Measurements from ENCODE around the gene MAN1A1. TPM values are rescaled to one million over a fixed set of nuclear protein-coding genes. Genes with fewer than 3 reads are reported as not detected.

The MAN1A1 gene
- total RNA-seq, 2 donors from 2014 or later: 98.6 to 115 TPM

DNA sequence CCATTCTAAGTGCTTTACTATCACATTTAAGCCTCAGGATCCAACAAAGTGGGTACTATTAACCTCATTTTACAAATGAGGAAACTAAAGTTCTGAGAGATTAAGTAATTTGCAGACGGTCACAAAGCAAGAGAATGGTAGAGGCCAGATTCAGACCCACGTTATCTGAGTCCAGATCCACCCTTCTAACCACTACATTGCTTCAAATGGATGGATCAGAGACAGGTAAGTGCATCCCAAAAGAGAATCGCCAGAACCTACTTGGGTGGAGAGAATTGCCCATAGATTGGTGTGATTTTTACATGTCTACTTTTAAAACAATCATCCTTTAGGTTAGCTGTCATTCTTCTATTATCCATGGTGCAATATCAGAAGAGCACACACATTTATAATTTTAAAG is 7.1 kb downstream of the MAN1A1 start:
- TF ChIP-seq, protein P1, sequence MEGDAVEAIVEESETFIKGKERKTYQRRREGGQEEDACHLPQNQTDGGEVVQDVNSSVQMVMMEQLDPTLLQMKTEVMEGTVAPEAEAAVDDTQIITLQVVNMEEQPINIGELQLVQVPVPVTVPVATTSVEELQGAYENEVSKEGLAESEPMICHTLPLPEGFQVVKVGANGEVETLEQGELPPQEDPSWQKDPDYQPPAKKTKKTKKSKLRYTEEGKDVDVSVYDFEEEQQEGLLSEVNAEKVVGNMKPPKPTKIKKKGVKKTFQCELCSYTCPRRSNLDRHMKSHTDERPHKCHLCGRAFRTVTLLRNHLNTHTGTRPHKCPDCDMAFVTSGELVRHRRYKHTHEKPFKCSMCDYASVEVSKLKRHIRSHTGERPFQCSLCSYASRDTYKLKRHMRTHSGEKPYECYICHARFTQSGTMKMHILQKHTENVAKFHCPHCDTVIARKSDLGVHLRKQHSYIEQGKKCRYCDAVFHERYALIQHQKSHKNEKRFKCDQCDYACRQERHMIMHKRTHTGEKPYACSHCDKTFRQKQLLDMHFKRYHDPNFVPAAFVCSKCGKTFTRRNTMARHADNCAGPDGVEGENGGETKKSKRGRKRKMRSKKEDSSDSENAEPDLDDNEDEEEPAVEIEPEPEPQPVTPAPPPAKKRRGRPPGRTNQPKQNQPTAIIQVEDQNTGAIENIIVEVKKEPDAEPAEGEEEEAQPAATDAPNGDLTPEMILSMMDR (IDR thresholded peaks at IDR 0.05): no peak
- DNase-seq (ENCODE audit: low spot score): no peak
- Histone ChIP-seq H3K27me3 (replicated peaks; ENCODE audit: insufficient read depth) (no peaks in the 10 kb centered on the region), H3K36me3 (no peaks in the 10 kb centered on the region), H3K4me1 (ENCODE audit: control insufficient read depth in 1 of 2, low read depth in 2 of 2) (peaks cover 21 to 60% of the 10 kb centered on the region in 2 donors), H3K4me3 (no peak overlapping the region), H3K27ac (no peak overlapping the region), H3K9me3 (no peaks in the 10 kb centered on the region)
- ATAC-seq (ENCODE audit: insufficient number of reproducible peaks, low FRiP score, low read depth): no peak

DNA sequence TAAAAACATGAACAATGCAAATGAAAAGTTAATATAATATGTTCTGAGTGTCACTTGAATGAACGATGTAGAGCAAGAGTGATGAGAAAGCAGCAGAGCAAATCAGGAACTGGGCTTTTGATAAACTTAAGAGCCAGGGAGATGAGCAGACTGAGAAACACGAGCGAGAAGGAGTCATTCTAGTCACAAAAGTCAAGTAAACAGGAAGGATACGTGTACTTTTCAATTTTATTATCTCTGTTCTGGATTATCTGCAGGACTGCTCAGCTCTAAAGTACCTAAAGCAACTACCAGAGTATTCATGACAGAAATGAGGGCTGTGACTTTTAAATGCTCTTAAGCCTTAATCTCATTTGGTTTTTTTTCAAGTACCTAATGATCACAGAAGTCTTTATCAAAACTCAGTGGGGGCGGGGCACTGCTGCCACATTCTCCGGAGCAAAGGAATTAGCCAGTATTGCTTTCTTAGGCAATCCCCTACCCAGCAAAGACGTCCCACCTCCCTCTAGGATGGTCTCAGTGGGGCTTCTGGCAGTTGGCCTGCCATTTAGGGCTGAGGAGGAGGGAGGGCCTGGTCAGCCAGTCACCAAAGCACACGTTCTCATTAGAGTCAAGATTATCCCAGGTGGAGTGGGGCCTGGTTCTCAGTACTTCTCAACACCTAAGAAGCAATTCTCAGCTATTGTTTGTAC is 8.6 kb downstream of the MAN1A1 start:
- Histone ChIP-seq H3K36me3 (no peaks in the 10 kb centered on the region), H3K27me3 (replicated peaks; ENCODE audit: insufficient read depth) (no peaks in the 10 kb centered on the region), H3K4me3 (no peak overlapping the region), H3K4me1 (ENCODE audit: control insufficient read depth in 1 of 2, low read depth in 2 of 2) (peaks cover 14 to 50% of the 10 kb centered on the region in 2 donors), H3K27ac (no peak overlapping the region), H3K9me3 (no peaks in the 10 kb centered on the region)
- DNase-seq (ENCODE audit: low spot score) (no peak), ATAC-seq (ENCODE audit: insufficient number of reproducible peaks, low FRiP score, low read depth) (no peak)
- TF ChIP-seq, protein P1 (IDR thresholded peaks at IDR 0.05): no peak

DNA sequence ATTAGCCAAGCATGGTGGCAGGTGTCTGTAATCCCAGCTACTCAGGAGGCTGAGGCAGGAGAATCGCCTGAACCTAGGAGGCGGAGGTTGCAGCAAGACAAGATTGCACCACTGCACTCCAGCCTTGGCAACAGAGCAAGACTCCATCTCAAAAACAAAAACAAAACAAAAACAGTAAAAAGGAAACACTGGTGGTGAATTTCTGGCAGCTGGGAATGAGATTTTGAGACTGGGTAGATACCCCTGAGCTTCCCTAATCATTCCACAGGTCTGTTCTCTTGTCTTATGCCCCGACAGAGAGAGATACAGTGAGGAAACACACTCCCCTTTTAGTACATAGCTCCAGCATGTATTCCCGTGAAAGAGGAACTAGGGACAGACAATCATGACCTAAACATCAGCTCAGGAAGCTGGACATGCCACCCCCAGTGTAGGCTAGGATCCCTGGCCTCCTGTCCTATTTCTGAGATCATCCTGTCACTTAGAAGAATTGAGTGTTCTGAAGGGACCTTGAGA is 9.6 kb downstream of the MAN1A1 start:
- Histone ChIP-seq H3K4me3 (no peak overlapping the region), H3K27me3 (replicated peaks; ENCODE audit: insufficient read depth) (no peaks in the 10 kb centered on the region), H3K4me1 (ENCODE audit: control insufficient read depth in 1 of 2, low read depth in 2 of 2) (peaks cover 10 to 45% of the 10 kb centered on the region in 2 donors), H3K27ac (no peak overlapping the region), H3K9me3 (no peaks in the 10 kb centered on the region), H3K36me3 (no peaks in the 10 kb centered on the region)
- ATAC-seq (ENCODE audit: insufficient number of reproducible peaks, low FRiP score, low read depth) (no peak), DNase-seq (ENCODE audit: low spot score) (no peak)
- TF ChIP-seq, protein P1 (IDR thresholded peaks at IDR 0.05): no peak

DNA sequence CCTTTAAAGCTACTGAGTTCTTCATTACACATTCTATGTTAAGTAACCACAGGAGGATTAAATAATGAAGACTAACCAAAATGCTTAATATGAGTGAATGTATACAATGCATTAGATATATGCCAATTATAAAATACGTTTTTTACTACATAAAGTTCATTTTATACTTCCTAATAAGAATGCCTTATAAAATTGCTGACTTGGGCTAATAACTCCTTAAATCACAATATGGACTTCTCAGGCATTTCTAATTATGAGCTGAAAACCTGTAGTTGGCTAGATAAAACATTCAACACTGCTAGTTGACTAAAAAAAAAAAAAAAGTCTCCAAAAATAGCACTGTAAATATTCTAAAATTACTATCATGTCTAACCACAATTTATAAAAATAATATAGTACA is 11.8 kb downstream of the MAN1A1 start:
- TF ChIP-seq, protein P1 (IDR thresholded peaks at IDR 0.05): no peak
- Histone ChIP-seq H3K4me1 (ENCODE audit: control insufficient read depth in 1 of 2, low read depth in 2 of 2) (peaks cover 8 to 40% of the 10 kb centered on the region in 2 donors), H3K9me3 (no peaks in the 10 kb centered on the region), H3K27ac (no peak overlapping the region), H3K4me3 (no peak overlapping the region), H3K27me3 (replicated peaks; ENCODE audit: insufficient read depth) (no peaks in the 10 kb centered on the region), H3K36me3 (no peaks in the 10 kb centered on the region)
- ATAC-seq (ENCODE audit: insufficient number of reproducible peaks, low FRiP score, low read depth): no peak
- DNase-seq (ENCODE audit: low spot score): no peak

DNA sequence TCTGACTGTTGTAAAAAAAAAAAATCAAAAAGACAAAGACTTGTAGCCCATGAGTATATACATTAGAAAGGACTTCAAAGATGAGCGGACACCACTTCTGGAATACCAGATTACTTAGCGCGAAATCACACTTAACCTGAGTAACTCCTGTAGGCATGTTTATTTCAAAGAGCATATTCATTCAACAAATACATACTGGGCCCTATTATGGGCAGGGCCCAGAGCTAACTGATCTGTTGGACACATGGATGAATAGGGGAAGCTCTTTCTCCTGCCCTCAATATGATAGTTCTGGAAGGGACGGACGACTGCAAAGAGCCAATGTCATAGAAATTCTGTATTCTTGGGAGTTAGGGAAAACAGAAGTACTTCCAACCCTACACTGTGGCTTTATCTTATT is 12.3 kb downstream of the MAN1A1 start:
- ATAC-seq (ENCODE audit: insufficient number of reproducible peaks, low FRiP score, low read depth) (no peak), DNase-seq (ENCODE audit: low spot score) (no peak)
- TF ChIP-seq, protein P1 (IDR thresholded peaks at IDR 0.05): no peak
- peaks cover 8 to 40% of the 10 kb centered on the region in 2 donors for H3K4me1 ChIP-seq (ENCODE audit: control insufficient read depth in 1 of 2, low read depth in 2 of 2)
- no peak overlapping the region for H3K4me3 ChIP-seq
- no peaks in the 10 kb centered on the region for H3K36me3 ChIP-seq
- H3K27me3 ChIP-seq (replicated peaks; ENCODE audit: insufficient read depth): no peaks in the 10 kb centered on the region
- H3K27ac ChIP-seq: no peak overlapping the region
- H3K9me3 ChIP-seq: no peaks in the 10 kb centered on the region
